NOMO-1 (cell line): ENCODE data around the gene GRB7.

Experiments used
- DNase-seq, 2 experiments: peaks; one replicate each; lab custom pipeline; 2025; ENCODE audit not compliant: unreplicated experiment in 2 of 2; lab: John Stamatoyannopoulos, UW

GRB7 gene

GRCh38 chr17:39794249-39794970 lies 56.7 kb downstream of the GRB7 start:
- DNase-seq = no peak
